K562 treated with DMSO at 1 percent for 24 hours (cell line): Measurements from ENCODE around the gene DSC1. TPM values are rescaled to one million over a fixed set of nuclear protein-coding genes. Genes with fewer than 3 reads are reported as not detected.

ENCODE experiments used
- total RNA-seq: library from RNA; unstranded; fragments of 300-600 nt; gene quantifications from 2 replicates; pipeline ENCODE4 v1.2.3, GENCODE V29; 2022; ENCODE audit warnings: low read depth; ENCODE audit not compliant: insufficient read depth

The DSC1 gene, protein sequence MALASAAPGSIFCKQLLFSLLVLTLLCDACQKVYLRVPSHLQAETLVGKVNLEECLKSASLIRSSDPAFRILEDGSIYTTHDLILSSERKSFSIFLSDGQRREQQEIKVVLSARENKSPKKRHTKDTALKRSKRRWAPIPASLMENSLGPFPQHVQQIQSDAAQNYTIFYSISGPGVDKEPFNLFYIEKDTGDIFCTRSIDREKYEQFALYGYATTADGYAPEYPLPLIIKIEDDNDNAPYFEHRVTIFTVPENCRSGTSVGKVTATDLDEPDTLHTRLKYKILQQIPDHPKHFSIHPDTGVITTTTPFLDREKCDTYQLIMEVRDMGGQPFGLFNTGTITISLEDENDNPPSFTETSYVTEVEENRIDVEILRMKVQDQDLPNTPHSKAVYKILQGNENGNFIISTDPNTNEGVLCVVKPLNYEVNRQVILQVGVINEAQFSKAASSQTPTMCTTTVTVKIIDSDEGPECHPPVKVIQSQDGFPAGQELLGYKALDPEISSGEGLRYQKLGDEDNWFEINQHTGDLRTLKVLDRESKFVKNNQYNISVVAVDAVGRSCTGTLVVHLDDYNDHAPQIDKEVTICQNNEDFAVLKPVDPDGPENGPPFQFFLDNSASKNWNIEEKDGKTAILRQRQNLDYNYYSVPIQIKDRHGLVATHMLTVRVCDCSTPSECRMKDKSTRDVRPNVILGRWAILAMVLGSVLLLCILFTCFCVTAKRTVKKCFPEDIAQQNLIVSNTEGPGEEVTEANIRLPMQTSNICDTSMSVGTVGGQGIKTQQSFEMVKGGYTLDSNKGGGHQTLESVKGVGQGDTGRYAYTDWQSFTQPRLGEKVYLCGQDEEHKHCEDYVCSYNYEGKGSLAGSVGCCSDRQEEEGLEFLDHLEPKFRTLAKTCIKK
- 0.28 and 0.31 TPM in 2 replicates for total RNA-seq

DNA sequence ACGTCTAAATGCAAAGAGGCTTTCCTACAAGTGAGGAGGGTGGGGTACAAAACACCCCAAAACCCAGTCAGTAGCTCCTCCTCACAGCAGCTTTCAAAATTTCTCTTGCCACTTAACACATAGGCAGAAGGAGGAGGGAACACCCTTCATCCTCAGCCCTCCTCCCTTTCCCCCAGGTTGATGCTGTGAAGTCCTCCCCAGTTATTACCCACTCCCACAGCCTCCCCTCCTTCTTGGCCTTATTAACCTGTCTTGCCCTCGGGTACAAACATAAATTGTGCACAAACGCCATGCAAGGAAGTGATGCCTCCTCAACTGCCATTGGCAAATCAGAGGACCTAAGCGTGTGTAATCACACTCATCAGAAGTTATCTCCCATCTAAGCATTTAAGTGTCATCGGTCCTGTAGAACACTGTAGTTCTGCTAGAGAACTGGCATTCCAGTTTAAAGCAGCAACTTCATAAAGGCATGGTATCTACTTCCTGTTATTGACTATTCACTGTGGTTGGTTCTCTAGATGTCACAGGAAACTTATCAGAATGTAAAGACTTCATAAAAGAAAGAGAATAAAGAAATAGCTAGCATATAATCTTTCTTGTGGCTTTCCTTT lies at the start of gene DSC1:
TSS of gene DSC1 (minus strand) at position 32 of the 611 bp plus-strand sequence. CDS start 262 bp downstream, outside the sequence.

DNA sequence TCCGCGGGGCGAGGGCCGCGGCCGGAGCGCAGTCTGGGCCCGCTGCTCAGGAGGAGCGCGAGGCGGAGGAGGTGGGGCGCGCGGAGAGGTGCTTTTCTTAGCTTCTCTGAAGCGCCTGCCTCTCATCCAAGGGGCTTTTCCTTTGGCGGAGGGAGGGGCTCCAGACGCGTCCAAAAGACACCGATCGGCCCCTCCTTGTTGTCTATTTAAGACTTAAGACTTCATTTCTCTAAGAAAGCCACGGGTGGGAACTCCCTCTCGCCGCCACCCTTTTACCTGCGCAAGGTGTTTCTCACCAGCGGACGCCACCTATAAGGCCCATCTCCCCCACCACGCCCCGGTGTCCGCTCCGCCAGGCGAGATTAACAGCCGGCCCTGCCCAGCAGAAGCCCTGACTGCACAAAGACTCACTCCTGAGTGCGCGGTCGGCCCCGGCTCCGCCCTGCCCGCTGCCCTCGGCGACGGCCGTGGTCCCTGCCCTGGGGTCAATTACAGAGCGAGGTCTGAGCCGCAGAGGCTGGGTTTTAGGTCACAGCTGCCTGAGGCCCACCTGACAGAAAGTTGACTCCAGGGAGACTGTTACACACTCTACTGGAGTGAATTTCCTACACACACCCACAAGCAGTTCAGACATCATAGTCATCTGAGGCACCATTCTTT lies 60.5 kb downstream of the DSC1 start, which contains the start of gene DSC2:
TSS of gene DSC2 (minus strand) at position 397 of the 660 bp plus-strand sequence. CDS start 450 bp downstream, outside the sequence.

Other genes starting within 250 kb of the DSC1 start
- gene DSC3, start 120.1 kb downstream of the DSC1 start, total RNA-seq, result 0.03 TPM in 1 of 2 replicates, not detected in the other
- 4.3 and 5.3 TPM in 2 replicates for gene DSC2, start 60.4 kb downstream of the DSC1 start, total RNA-seq
- gene DSG1, start 155.3 kb upstream of the DSC1 start, total RNA-seq, result 0.34 and 0.47 TPM in 2 replicates
- not detected in 2 replicates for gene DSG4, start 213.9 kb upstream of the DSC1 start, total RNA-seq